Lung (tissue), 12 donors: Measurements from ENCODE around the gene RALGDS. TPM values are rescaled to one million over a fixed set of nuclear protein-coding genes. Genes with fewer than 3 reads are reported as not detected.

Experiments
- ATAC-seq: fragments of 200-7000 bp; cut with Tn5 transposase; one replicate; pipeline ENCODE4 v1.9.1; 2020; ENCODE audit warnings: moderate number of reproducible peaks; ENCODE audit not compliant: insufficient read depth, low FRiP score
- DNase-seq, 3 donors: peaks; one replicate each; pipeline ENCODE4 v3.0.0-alpha.2; 2013 to 2017
- H3K27ac ChIP-seq, 2 donors: one replicate each; pipeline ENCODE4 v1.5.1; 2013; ENCODE audit warnings: mild to moderate bottlenecking in 2 of 2, moderate library complexity in 2 of 2, control low read depth in 1 of 2, inconsistent platforms in 1 of 2, low read depth in 1 of 2, low read length in 1 of 2
- H3K27me3 ChIP-seq, 3 donors: one replicate each; pipeline ENCODE4 v1.5.1; 2013; ENCODE audit warnings: low read length in 2 of 3; ENCODE audit not compliant: control insufficient read depth in 3 of 3, insufficient read depth in 3 of 3
- H3K36me3 ChIP-seq, 4 donors: one replicate each; pipeline ENCODE4 v1.5.1; 2013; ENCODE audit warnings: low read length in 4 of 4, mild to moderate bottlenecking in 1 of 4, moderate library complexity in 1 of 4; ENCODE audit not compliant: control insufficient read depth in 4 of 4, insufficient read depth in 4 of 4
- H3K4me1 ChIP-seq, 5 donors: one replicate each; pipeline ENCODE4 v1.5.1; 2013; ENCODE audit warnings: low read length in 5 of 5, mild to moderate bottlenecking in 2 of 5, moderate library complexity in 1 of 5; ENCODE audit not compliant: control insufficient read depth in 5 of 5, insufficient read depth in 5 of 5
- H3K4me3 ChIP-seq: one replicate; pipeline ENCODE4 v1.5.1; 2013; ENCODE audit warnings: mild to moderate bottlenecking, control low read depth, moderate library complexity
- H3K9ac ChIP-seq, 2 donors: one replicate each; pipeline ENCODE4 v1.5.1; 2013; ENCODE audit warnings: low read length in 2 of 2, control low read depth in 1 of 2; ENCODE audit not compliant: insufficient read depth in 1 of 2
- H3K9me3 ChIP-seq, 4 donors: one replicate each; pipeline ENCODE4 v1.5.1; 2013; ENCODE audit warnings: low read length in 3 of 4, mild to moderate bottlenecking in 1 of 4, moderate library complexity in 1 of 4; ENCODE audit not compliant: control insufficient read depth in 4 of 4, insufficient read depth in 3 of 4
- WGBS, 2 donors: extraction: QIAGEN DNeasy Blood & Tissue Kit; methylation state at CpG; one replicate each; pipeline ENCODE4 v1.1.7; 2013; 5-methylcytosine and 5-hydroxymethylcytosine counted together
- polyA plus RNA-seq, 2 donors: library from polyadenylated mRNA; stranded (reverse); fragments of 200-250 nt; gene quantifications; one replicate each; pipeline ENCODE4 v1.2.1, GENCODE V29; 2013
- total RNA-seq, 2 donors: library from RNA; depleted of rRNA in 1 of 2; stranded (reverse); fragments of >200 nt in 1 of 2; gene quantifications; one replicate each; pipeline ENCODE4 v1.2.1, GENCODE V29; 2014 to 2021
- TF ChIP-seq, protein P1 (sequence below): IDR thresholded peaks from 2 replicates; pipeline ENCODE4 v1.5.1; 2012; ENCODE audit warnings: mild to moderate bottlenecking; ENCODE audit errors: control extremely low read depth, extremely low read depth
- donor health status: control.
- donor health status: control.
- donor health status: Bipolar disorder and iron deficiency.
- donor health status: healthy.
- donor health status: DM: yes; HTN: yes; CAD: no.

The RALGDS gene
- total and polyA plus RNA-seq, 4 donors = 49.5 to 145 (median 60.9) TPM

GRCh38 chr9:133060417-133060841 is 60.6 kb downstream of the RALGDS start:
- Histone ChIP-seq H3K9me3 (no peaks in the 10 kb centered on the region), H3K27ac (no peak overlapping the region), H3K27me3 (no peaks in the 10 kb centered on the region), H3K4me1 (peaks cover 0 to 8% (median 0%) of the 10 kb centered on the region in 5 donors), H3K9ac (no peak overlapping the region), H3K36me3 (peaks cover 2 to 33% (median 7%) of the 10 kb centered on the region in 4 donors), H3K4me3 (no peak overlapping the region)
- TF ChIP-seq, protein P1, sequence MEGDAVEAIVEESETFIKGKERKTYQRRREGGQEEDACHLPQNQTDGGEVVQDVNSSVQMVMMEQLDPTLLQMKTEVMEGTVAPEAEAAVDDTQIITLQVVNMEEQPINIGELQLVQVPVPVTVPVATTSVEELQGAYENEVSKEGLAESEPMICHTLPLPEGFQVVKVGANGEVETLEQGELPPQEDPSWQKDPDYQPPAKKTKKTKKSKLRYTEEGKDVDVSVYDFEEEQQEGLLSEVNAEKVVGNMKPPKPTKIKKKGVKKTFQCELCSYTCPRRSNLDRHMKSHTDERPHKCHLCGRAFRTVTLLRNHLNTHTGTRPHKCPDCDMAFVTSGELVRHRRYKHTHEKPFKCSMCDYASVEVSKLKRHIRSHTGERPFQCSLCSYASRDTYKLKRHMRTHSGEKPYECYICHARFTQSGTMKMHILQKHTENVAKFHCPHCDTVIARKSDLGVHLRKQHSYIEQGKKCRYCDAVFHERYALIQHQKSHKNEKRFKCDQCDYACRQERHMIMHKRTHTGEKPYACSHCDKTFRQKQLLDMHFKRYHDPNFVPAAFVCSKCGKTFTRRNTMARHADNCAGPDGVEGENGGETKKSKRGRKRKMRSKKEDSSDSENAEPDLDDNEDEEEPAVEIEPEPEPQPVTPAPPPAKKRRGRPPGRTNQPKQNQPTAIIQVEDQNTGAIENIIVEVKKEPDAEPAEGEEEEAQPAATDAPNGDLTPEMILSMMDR = no peak
- WGBS, 2 donors = 16 to 40% methylated on average over 5 to 6 of the region's 6 CpGs
- DNase-seq = peak in 1 of 3 donors; percentile 15
- no peak for ATAC-seq

DNA sequence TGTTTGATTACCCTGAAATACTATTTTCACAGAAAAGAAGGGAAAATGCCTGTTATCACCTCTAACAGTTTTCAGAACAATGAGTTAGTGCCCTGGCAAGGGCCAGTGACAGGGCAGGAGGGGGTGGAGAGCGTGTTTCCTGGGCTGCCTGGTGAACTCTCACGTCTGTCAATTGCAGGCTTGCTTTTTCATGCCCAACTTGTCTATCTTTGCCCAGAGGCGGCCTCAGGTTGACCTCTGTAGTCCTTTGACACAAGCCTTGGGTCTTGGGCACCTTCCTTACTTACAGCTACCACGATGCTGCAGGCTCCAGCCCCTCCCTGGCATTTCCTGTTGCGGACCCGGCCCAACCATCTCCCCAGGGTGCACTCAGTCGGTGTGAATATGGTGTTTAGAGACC is 61.4 kb downstream of the RALGDS start:
- no peaks in the 10 kb centered on the region for H3K27me3 ChIP-seq
- no peaks in the 10 kb centered on the region for H3K9me3 ChIP-seq
- no peak overlapping the region for H3K9ac ChIP-seq
- WGBS, 2 donors = 40 to 44% methylated on average over 7 of the region's 7 CpGs
- H3K36me3 ChIP-seq = peaks cover 2 to 37% (median 11%) of the 10 kb centered on the region in 4 donors
- TF ChIP-seq, protein P1 = no peak
- DNase-seq (no peak), ATAC-seq (no peak)
- H3K4me3 ChIP-seq = no peak overlapping the region
- peaks cover 0 to 8% (median 0%) of the 10 kb centered on the region in 5 donors for H3K4me1 ChIP-seq
- no peak overlapping the region for H3K27ac ChIP-seq

DNA sequence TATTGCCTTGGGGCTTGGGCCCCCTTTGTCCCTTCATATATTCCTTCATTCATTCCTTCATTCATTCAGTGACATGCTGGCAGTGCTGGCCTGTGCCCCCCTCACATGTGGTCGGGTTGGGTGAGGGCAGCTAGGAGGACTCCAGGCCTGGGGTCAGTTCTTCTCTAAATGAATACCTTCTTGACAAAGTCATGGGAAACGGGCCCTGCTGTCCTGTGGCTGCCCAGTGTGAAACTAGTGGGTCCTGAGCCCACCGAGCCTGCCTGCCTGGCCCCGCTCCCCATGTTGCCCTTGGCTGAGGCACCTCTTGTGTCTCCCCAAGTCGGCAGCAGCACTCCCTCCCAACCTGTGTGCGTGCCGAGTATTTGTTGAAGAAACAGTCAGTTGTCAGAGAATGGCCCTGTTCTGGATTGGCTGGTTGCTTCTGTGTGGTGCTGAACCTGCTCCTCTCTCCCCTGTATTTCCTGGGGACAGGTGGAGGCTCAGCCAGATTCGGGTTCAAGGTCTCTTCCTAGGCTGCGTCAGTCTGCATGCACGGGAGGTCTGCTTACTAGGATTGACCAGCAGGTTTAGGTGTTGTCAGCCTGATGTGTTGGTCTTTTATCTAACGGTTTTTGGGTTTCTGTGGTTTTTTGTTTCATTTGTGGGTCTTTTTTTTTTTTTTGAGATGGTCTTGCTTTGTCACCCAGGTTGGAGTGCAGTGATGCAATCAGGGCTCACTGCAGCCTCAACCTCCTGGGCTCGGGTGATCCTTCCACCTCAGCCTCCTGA is 62.3 kb downstream of the RALGDS start:
- peaks cover 2 to 43% (median 13%) of the 10 kb centered on the region in 4 donors for H3K36me3 ChIP-seq
- no peak overlapping the region for H3K4me3 ChIP-seq
- DNase-seq (no peak), ATAC-seq (no peak)
- peaks cover 0 to 8% (median 0%) of the 10 kb centered on the region in 5 donors for H3K4me1 ChIP-seq
- TF ChIP-seq, protein P1 = no peak
- 55 to 74% methylated on average over 12 of the region's 12 CpGs for WGBS, 2 donors
- H3K9ac ChIP-seq = no peak overlapping the region
- H3K27me3 ChIP-seq = no peaks in the 10 kb centered on the region
- H3K27ac ChIP-seq = no peak overlapping the region
- H3K9me3 ChIP-seq = no peaks in the 10 kb centered on the region
